Measurements from ENCODE around the gene NAB1.

- TF ChIP-seq EZH2 (IDR thresholded peaks at IDR 0.05; ENCODE audit: borderline replicate concordance, low read depth, low read length, severe bottlenecking) = no peak
- TF ChIP-seq CTCF (IDR thresholded peaks at IDR 0.05; ENCODE audit: extremely low read depth in 1 of 2, insufficient read depth in 1 of 2, low read depth in 1 of 2, low read length in 2 of 2) = no peak
Measured at GRCh38 chr2:190649798-190650390, 1.0 kb downstream of the NAB1 start.

Data from endothelial cell of umbilical vein (primary cell).